HEK293 (cell line): Measurements from ENCODE around the gene MUS81.

ENCODE experiments used
- BCL11A ChIP-seq: fragments of 450-650 bp; formaldehyde crosslinking; IDR thresholded peaks from 2 replicates; pipeline ENCODE4 v1.5.1; 2016; ENCODE audit warnings: low read depth, missing biosample characterization, missing genetic modification characterization
- YY1 ChIP-seq: fragments of 450-650 bp; formaldehyde crosslinking; IDR thresholded peaks from 2 replicates; pipeline ENCODE4 v1.5.1; 2018; ENCODE audit warnings: missing biosample characterization, missing genetic modification characterization
- ZBTB17 ChIP-seq: fragments of 450-650 bp; formaldehyde crosslinking; IDR thresholded peaks from 2 replicates; pipeline ENCODE4 v1.5.1; 2016; ENCODE audit warnings: missing biosample characterization, missing genetic modification characterization
- ZNF146 ChIP-seq: fragments of 450-650 bp; formaldehyde crosslinking; IDR thresholded peaks from 2 replicates; pipeline ENCODE4 v1.5.1; 2016; ENCODE audit warnings: missing biosample characterization, missing genetic modification characterization
- ZNF19 ChIP-seq: fragments of 450-650 bp; formaldehyde crosslinking; IDR thresholded peaks from 2 replicates; pipeline ENCODE4; 2016; ENCODE audit warnings: missing biosample characterization, missing genetic modification characterization, low read depth
- ZNF24 ChIP-seq: fragments of 450-650 bp; formaldehyde crosslinking; IDR thresholded peaks from 2 replicates; pipeline ENCODE4 v1.5.1; 2016; ENCODE audit warnings: missing biosample characterization, missing genetic modification characterization
- ZNF248 ChIP-seq: fragments of 450-650 bp; formaldehyde crosslinking; IDR thresholded peaks from 2 replicates; pipeline ENCODE4 v1.5.1; 2017; ENCODE audit warnings: missing biosample characterization, missing genetic modification characterization
- TF ChIP-seq, protein P1 (sequence below): fragments of 450-650 bp; formaldehyde crosslinking; IDR thresholded peaks from 2 replicates; pipeline ENCODE4 v1.5.1; 2016; ENCODE audit warnings: missing biosample characterization, missing genetic modification characterization
- TF ChIP-seq, protein P2 (sequence below): fragments of 450-650 bp; formaldehyde crosslinking; IDR thresholded peaks from 2 replicates; pipeline ENCODE4 v1.5.1; 2016; ENCODE audit warnings: missing biosample characterization, missing genetic modification characterization, low read depth
- TF ChIP-seq, protein P3 (sequence below): fragments of 450-650 bp; formaldehyde crosslinking; IDR thresholded peaks from 2 replicates; pipeline ENCODE4 v1.5.1; 2016; ENCODE audit warnings: missing biosample characterization, missing genetic modification characterization
- TF ChIP-seq, protein P4 (sequence below): fragments of 450-650 bp; formaldehyde crosslinking; IDR thresholded peaks from 2 replicates; pipeline ENCODE4 v1.5.1; 2016; ENCODE audit warnings: missing biosample characterization, missing genetic modification characterization

DNA sequence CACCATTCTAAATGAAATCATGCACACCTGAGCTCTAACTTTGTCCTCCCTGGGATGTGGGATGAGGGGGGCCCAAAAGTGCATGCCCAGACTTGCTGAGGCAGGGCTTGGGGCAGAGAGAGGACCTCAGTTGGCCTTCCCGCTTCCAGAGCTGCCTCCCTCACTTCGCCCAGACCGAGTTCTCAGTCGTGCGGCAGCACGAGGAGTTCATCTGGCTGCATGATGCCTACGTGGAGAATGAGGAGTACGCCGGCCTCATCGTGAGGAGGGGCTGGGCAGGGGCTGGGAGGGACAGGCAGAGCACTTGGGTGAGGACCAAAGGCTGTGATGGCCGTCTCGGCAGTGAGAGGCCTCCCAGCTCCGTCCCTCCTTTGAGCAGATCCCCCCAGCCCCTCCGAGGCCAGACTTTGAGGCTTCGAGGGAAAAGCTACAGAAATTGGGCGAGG, 10.4 kb upstream of the MUS81 start:
- TF ChIP-seq, protein P1, sequence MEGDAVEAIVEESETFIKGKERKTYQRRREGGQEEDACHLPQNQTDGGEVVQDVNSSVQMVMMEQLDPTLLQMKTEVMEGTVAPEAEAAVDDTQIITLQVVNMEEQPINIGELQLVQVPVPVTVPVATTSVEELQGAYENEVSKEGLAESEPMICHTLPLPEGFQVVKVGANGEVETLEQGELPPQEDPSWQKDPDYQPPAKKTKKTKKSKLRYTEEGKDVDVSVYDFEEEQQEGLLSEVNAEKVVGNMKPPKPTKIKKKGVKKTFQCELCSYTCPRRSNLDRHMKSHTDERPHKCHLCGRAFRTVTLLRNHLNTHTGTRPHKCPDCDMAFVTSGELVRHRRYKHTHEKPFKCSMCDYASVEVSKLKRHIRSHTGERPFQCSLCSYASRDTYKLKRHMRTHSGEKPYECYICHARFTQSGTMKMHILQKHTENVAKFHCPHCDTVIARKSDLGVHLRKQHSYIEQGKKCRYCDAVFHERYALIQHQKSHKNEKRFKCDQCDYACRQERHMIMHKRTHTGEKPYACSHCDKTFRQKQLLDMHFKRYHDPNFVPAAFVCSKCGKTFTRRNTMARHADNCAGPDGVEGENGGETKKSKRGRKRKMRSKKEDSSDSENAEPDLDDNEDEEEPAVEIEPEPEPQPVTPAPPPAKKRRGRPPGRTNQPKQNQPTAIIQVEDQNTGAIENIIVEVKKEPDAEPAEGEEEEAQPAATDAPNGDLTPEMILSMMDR (tag by site-specific recombination) = no peak
- TF ChIP-seq ZNF19 (tag by site-specific recombination) (no peak), ZNF24 (tag by site-specific recombination) (no peak), YY1 (tag by site-specific recombination) (no peak), ZNF146 (tag by site-specific recombination) (no peak), ZBTB17 (no peak), ZNF248 (tag by site-specific recombination) (no peak), BCL11A (tag by site-specific recombination) (no peak)
- TF ChIP-seq, protein P2, sequence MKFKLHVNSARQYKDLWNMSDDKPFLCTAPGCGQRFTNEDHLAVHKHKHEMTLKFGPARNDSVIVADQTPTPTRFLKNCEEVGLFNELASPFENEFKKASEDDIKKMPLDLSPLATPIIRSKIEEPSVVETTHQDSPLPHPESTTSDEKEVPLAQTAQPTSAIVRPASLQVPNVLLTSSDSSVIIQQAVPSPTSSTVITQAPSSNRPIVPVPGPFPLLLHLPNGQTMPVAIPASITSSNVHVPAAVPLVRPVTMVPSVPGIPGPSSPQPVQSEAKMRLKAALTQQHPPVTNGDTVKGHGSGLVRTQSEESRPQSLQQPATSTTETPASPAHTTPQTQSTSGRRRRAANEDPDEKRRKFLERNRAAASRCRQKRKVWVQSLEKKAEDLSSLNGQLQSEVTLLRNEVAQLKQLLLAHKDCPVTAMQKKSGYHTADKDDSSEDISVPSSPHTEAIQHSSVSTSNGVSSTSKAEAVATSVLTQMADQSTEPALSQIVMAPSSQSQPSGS (tag by site-specific recombination) = no peak
- TF ChIP-seq, protein P3, sequence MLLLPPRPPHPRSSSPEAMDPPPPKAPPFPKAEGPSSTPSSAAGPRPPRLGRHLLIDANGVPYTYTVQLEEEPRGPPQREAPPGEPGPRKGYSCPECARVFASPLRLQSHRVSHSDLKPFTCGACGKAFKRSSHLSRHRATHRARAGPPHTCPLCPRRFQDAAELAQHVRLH = no peak
- TF ChIP-seq, protein P4, sequence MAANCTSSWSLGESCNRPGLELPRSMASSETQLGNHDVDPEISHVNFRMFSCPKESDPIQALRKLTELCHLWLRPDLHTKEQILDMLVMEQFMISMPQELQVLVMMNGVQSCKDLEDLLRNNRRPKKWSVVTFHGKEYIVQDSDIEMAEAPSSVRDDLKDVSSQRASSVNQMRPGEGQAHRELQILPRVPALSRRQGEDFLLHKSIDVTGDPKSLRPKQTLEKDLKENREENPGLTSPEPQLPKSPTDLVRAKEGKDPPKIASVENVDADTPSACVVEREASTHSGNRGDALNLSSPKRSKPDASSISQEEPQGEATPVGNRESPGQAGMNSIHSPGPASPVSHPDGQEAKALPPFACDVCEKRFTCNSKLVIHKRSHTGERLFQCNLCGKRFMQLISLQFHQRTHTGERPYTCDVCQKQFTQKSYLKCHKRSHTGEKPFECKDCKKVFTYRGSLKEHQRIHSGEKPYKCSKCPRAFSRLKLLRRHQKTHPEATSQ (tag by site-specific recombination) = no peak
